GM21360 (cell line): ENCODE measurements around the gene CTXN2.

Experiments used
- ATAC-seq: cut with Tn5 transposase; IDR thresholded peaks from one replicate; pipeline ENCODE4 v1.9.1; 2021; ENCODE audit warnings: mild to moderate bottlenecking, moderate library complexity; ENCODE audit not compliant: unreplicated experiment

CTXN2 gene

DNA sequence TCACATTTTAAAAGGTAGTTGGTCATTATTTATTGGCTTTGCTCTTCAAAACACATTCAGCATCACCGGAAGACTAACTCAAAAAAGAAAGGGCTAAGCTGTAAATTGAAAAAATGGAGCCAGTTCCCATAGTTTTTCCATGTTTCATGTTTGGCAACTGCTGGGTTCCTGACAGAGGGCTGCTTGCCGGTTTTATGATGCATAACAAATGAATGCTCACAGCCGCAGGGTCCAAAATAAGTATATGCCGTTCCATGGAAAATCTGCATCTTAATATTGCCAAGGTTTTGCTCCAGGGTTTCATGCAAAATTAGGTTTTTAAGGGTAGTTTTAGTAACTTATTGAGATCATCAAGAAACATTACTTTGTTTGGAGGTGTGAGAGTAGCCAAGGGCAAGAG, 30.4 kb downstream of the CTXN2 start:
- no peak for ATAC-seq

GRCh38 chr15:48222627-48223026, 31.2 kb downstream of the CTXN2 start:
- no peak for ATAC-seq

- ATAC-seq: no peak
Observed at GRCh38 chr15:48225771-48226170, 34.3 kb downstream of the CTXN2 start.

GRCh38 chr15:48230498-48230897, 39.0 kb downstream of the CTXN2 start:
- ATAC-seq: no peak

DNA sequence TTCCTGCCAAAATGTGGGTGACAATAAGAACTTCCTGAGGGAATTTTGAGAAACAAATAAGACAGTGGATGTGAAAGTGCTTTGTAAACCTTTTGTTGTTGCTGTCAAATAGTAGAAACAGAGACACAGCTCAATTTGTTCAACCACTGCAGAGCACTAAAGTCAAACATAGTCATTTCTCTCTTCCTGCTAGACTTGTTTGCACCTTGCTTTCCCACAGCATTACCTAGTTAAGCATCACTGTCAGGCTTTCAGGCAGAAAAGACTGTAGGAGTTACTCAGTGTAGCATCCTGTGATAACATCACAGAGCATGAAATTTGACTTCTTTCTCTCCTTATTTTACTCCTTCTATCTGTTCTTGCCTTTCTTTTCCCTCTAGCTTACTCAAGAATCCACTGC, 41.8 kb downstream of the CTXN2 start:
- ATAC-seq: no peak

DNA sequence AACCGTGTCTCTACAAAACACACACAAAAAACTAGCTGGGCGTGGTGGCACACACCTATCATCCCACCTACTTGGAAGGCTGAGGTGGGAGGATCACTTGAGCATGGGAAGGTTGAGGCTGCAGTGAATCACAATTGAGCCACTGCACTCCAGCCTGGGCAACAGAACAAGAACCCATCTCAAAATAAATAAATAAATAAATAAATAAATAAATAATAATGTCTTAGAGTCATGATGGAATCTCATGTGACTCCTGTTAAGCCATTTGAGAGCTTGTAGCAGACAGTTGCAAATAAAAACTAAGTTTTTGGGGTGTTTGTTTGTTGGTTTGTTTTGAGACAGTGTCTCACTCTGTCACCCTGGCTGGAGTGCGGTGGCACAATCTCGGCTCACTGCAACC, 47.9 kb downstream of the CTXN2 start:
- no peak for ATAC-seq

DNA sequence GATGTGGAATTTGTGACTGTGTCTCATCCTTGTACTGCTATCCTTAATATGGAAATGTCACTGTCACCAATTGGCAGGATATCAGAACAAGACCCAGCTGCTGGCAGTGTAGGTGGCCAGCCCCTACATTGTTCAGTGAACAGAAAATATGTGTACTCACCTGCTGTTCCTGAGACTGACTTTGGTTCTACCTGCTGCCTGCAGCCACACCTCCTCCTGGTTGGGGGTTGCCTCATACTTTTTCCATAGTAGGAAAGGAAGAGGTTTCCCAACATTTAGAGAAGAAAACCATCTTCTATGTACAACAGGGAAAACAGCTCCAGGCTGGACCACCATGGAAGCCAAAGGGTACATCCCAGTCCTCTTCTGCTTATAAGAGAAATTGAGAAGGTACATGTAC, 50.5 kb downstream of the CTXN2 start:
- no peak for ATAC-seq

DNA sequence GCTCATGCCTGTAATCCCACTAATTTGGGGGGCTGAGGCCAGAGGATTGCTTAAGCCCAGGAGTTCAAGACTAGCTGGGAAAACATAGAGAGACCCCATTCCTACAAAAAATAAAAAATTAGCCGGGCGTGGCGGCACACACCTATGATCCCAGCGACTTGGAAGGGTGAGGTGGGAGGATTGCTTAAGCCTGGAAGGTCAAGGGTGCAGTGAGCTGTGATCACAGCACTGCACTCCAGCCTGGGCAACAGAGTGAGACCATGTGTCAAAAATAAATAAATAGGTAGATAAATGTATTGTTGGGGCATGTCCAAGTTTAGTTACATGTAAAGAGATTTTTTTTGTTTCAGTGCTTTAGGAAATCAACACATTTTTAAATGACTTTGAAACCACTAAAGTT, 51.1 kb downstream of the CTXN2 start:
- ATAC-seq: no peak

DNA sequence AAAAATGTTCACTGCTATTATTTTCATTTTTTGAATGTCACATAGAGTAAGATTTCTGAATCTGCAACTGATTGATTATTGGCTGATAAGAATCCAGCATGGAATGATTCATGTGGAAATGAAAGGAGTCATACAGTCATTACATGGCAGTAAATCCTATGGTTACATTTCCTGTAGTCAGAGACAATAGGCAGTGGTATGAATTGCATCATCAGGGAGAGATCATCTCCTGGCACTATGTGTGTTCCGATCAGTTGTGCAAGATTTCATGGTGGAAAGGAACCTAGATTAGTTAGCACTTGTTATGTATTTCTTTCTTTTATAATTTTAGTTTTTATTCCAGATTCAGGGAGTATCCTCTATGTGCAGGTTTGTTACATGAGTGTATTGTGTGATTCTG, 53.5 kb downstream of the CTXN2 start:
- ATAC-seq: no peak

DNA sequence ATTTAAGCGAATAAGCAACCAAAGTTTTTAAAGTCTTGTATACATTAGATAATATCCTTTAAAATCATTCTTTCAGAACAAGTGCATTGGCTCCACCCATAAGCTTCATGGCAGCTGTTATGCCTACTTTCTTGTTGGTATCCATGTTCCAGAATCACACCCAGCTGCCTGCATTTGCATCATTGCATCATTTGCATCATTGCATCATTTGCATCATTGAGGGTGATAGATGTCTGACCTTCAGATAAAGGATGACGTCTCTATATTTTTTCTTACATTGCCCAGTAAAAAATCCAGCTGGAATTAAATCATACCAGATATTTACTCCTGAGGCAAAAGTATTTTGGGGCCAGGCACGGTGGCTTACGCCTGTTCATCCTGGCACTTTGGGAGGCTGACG, 56.9 kb downstream of the CTXN2 start:
- no peak for ATAC-seq

DNA sequence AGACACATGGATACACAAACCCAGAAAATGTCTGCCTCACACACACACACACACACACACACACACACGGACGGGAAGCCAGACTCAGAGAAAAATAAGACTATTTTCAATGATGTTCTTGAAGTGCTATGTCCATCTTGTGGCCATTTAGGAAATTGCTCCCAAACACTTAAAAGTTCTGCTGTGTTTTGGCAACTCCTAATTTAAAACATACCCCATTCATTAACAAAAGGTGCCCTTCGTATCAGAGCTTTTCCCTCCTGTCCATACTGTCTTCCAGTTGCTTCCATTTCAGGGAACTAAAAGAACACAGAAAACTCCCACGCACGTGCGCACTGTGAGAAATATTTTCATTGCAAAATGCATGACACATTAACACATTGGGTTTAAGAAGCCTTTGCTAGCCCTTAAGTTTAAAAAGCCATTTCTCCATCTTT, 59.2 kb downstream of the CTXN2 start:
- ATAC-seq: no peak

GRCh38 chr15:48253172-48253571, 61.7 kb downstream of the CTXN2 start:
- no peak for ATAC-seq
